ENCODE results near the gene CST3. TPM values are rescaled to one million over a fixed set of nuclear protein-coding genes. Genes with fewer than 3 reads are reported as not detected.

Gene CST3
- total RNA-seq: 84.3 and 111 TPM in 2 replicates

GRCh38 chr20:23637282-23638221 is at the start of gene CST3:
Gene CST3, minus strand, starts transcription at chr20:23637955. Its CDS starts 93 bp downstream, at chr20:23637862.

GRCh38 chr20:23605867-23606651 is 31.7 kb downstream of the CST3 start, which contains the start of gene CST9:
Gene CST9, minus strand, starts transcription at chr20:23605917. Its CDS starts 53 bp downstream, at chr20:23605864.

Other genes with a start within 250 kb of the CST3 start
- gene NAPB, start 216.5 kb downstream of the CST3 start, total RNA-seq: 5.8 and 11.1 TPM in 2 replicates
- gene CSTL1, start 198.3 kb downstream of the CST3 start, total RNA-seq: not detected in 2 replicates
- gene CST11, start 185.1 kb downstream of the CST3 start, total RNA-seq: not detected in 2 replicates
- not detected in 2 replicates for gene CST8, start 146.8 kb downstream of the CST3 start, total RNA-seq
- gene CST9L, start 69.5 kb downstream of the CST3 start, total RNA-seq: not detected in 2 replicates
- not detected in 2 replicates for gene CST9, start 32.0 kb downstream of the CST3 start, total RNA-seq
- gene CST4, start 51.1 kb upstream of the CST3 start, total RNA-seq: not detected in 2 replicates
- gene CST1, start 113.0 kb upstream of the CST3 start, total RNA-seq: 0.18 and 0.38 TPM in 2 replicates
- gene CST2, start 188.8 kb upstream of the CST3 start, total RNA-seq: not detected in 2 replicates
- not detected in 2 replicates for gene CST5, start 241.8 kb upstream of the CST3 start, total RNA-seq